ENCODE measurements around the gene ZNF184. TPM values are rescaled to one million over a fixed set of nuclear protein-coding genes. Genes with fewer than 3 reads are reported as not detected.
A peak's percentile ranks its signal among the peaks of the same experiment; 100 is the strongest.

Gene ZNF184
- total and polyA plus RNA-seq, 9 of the 15 experiments (the other 6 are each of a cell fraction or from before 2014, with no cell fraction given): 7.6 to 22.2 (median 12.8) TPM

DNA sequence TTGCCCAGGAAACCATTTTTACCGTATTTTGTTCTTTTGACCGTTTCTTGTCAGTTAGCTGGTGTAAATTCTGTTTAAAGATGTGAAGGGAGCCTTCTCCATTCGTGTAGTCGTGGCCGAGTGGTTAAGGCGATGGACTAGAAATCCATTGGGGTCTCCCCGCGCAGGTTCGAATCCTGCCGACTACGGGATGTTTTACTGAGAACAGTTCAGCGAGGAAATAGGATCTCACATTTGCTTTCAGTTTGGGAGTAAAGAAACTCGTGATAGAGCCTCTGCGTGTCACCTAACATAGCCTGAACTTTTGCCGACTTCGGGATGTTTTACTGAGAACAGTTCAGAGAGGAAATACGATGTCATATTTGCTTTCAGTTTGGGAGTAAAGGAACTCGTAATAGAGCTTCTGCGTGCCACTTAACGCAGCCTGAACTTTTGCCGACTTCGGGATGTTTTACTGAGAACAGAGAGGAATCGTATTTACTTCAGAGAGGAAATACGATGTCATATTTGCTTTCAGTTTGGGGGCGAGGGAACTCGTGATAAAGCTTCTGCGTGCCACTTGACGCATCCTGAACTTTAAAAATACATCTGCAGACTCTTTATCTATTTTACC, 5.9 kb upstream of the ZNF184 start (continued):
- TF ChIP-seq, protein P1, sequence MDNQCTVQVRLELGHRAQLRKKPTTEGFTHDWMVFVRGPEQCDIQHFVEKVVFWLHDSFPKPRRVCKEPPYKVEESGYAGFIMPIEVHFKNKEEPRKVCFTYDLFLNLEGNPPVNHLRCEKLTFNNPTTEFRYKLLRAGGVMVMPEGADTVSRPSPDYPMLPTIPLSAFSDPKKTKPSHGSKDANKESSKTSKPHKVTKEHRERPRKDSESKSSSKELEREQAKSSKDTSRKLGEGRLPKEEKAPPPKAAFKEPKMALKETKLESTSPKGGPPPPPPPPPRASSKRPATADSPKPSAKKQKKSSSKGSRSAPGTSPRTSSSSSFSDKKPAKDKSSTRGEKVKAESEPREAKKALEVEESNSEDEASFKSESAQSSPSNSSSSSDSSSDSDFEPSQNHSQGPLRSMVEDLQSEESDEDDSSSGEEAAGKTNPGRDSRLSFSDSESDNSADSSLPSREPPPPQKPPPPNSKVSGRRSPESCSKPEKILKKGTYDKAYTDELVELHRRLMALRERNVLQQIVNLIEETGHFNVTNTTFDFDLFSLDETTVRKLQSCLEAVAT (IDR thresholded peaks at IDR 0.05): peak; percentile 39 to 58; a peak in 1 of 4 replicates
- no peak for TF ChIP-seq PYGO2 (tag; IDR thresholded peaks at IDR 0.05)
- TF ChIP-seq, protein P2, sequence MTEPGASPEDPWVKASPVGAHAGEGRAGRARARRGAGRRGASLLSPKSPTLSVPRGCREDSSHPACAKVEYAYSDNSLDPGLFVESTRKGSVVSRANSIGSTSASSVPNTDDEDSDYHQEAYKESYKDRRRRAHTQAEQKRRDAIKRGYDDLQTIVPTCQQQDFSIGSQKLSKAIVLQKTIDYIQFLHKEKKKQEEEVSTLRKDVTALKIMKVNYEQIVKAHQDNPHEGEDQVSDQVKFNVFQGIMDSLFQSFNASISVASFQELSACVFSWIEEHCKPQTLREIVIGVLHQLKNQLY (CRISPR knock-in tag; conservative IDR thresholded peaks at IDR 0.05): no peak
- 0 out of 3 replicates have a peak, but pooled peaks of 1 of the 2 experiments have one; percentile 55 for TF ChIP-seq CBX3 (IDR thresholded peaks at IDR 0.05; ENCODE audit: borderline replicate concordance in 1 of 2, low read length in 2 of 2)
- no peak for TF ChIP-seq SLC30A9 (CRISPR knock-in tag; IDR thresholded peaks at IDR 0.05)
- TF ChIP-seq ERF (CRISPR knock-in tag; IDR thresholded peaks at IDR 0.05): peak; percentile 61; the same call in 1 of the 2 replicates
- TF ChIP-seq TCFL5 (CRISPR knock-in tag; conservative IDR thresholded peaks at IDR 0.05): 0 out of 2 replicates have a peak, but pooled peaks have one; percentile 62
- no peak for TF ChIP-seq HOXB6 (CRISPR knock-in tag; IDR thresholded peaks at IDR 0.05; ENCODE audit: borderline replicate concordance)
- TF ChIP-seq ZNF436 (CRISPR knock-in tag; IDR thresholded peaks at IDR 0.05): no peak
- no peak for TF ChIP-seq EWSR1 (IDR thresholded peaks at IDR 0.05; ENCODE audit: borderline replicate concordance, low read depth, partially characterized antibody)
- TF ChIP-seq ZNF764 (CRISPR knock-in tag; IDR thresholded peaks at IDR 0.05; ENCODE audit: low read depth): peak; percentile 92
- no peak for TF ChIP-seq RFX1 (IDR thresholded peaks at IDR 0.05)
- TF ChIP-seq, protein P3, sequence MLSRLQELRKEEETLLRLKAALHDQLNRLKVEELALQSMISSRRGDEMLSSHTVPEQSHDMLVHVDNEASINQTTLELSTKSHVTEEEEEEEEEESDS (CRISPR knock-in tag; IDR thresholded peaks at IDR 0.05): no peak
- TF ChIP-seq, protein P4, sequence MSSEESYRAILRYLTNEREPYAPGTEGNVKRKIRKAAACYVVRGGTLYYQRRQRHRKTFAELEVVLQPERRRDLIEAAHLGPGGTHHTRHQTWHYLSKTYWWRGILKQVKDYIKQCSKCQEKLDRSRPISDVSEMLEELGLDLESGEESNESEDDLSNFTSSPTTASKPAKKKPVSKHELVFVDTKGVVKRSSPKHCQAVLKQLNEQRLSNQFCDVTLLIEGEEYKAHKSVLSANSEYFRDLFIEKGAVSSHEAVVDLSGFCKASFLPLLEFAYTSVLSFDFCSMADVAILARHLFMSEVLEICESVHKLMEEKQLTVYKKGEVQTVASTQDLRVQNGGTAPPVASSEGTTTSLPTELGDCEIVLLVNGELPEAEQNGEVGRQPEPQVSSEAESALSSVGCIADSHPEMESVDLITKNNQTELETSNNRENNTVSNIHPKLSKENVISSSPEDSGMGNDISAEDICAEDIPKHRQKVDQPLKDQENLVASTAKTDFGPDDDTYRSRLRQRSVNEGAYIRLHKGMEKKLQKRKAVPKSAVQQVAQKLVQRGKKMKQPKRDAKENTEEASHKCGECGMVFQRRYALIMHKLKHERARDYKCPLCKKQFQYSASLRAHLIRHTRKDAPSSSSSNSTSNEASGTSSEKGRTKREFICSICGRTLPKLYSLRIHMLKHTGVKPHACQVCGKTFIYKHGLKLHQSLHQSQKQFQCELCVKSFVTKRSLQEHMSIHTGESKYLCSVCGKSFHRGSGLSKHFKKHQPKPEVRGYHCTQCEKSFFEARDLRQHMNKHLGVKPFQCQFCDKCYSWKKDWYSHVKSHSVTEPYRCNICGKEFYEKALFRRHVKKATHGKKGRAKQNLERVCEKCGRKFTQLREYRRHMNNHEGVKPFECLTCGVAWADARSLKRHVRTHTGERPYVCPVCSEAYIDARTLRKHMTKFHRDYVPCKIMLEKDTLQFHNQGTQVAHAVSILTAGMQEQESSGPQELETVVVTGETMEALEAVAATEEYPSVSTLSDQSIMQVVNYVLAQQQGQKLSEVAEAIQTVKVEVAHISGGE (CRISPR knock-in tag; IDR thresholded peaks at IDR 0.05): no peak
- TF ChIP-seq PHF8 (IDR thresholded peaks at IDR 0.05; ENCODE audit: borderline replicate concordance, low read length): 0 out of 2 replicates have a peak, but pooled peaks have one; percentile 1
- TF ChIP-seq FOXA1 (IDR thresholded peaks at IDR 0.05; ENCODE audit: borderline replicate concordance): no peak
- TF ChIP-seq POU5F1 (IDR thresholded peaks at IDR 0.05; ENCODE audit: borderline replicate concordance, low read depth, low read length, partially characterized antibody): no peak
- TF ChIP-seq, protein P5, sequence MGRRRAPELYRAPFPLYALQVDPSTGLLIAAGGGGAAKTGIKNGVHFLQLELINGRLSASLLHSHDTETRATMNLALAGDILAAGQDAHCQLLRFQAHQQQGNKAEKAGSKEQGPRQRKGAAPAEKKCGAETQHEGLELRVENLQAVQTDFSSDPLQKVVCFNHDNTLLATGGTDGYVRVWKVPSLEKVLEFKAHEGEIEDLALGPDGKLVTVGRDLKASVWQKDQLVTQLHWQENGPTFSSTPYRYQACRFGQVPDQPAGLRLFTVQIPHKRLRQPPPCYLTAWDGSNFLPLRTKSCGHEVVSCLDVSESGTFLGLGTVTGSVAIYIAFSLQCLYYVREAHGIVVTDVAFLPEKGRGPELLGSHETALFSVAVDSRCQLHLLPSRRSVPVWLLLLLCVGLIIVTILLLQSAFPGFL (CRISPR knock-in tag; IDR thresholded peaks at IDR 0.05): no peak
- TF ChIP-seq ZNF586 (CRISPR knock-in tag; conservative IDR thresholded peaks at IDR 0.05): no peak
- TF ChIP-seq DDX20 (tag; IDR thresholded peaks at IDR 0.05; ENCODE audit: low read depth): no peak

Measured in K562 (cell line).